Peyer's patch (tissue), 4 donors: Measurements from ENCODE around the gene GALR2.

ENCODE experiments used
- CTCF ChIP-seq, 6 experiments: fragments of 450-650 bp in 4 of 6; fragments of 200-600 bp in 2 of 6; sonication (generic) in 1 of 6; IDR thresholded peaks; one replicate each; pipeline ENCODE4 v1.5.1; 2017 to 2019; ENCODE audit warnings: antibody characterized with exemption in 6 of 6, mild to moderate bottlenecking in 3 of 6, moderate library complexity in 1 of 6
- POLR2A ChIP-seq, 2 donors: fragments of 450-650 bp; IDR thresholded peaks; one replicate each; pipeline ENCODE4 v1.5.1; 2017; ENCODE audit warnings: antibody characterized with exemption in 2 of 2, mild to moderate bottlenecking in 2 of 2, moderate library complexity in 2 of 2

- no peak for TF ChIP-seq CTCF (IDR thresholded peaks at IDR 0.05)
- no peak for TF ChIP-seq POLR2A (IDR thresholded peaks at IDR 0.05)
Measured at GRCh38 chr17:76038050-76038449, 36.5 kb upstream of the GALR2 start.
